A549 (cell line): ENCODE measurements around the gene ABHD13. TPM values are rescaled to one million over a fixed set of nuclear protein-coding genes. Genes with fewer than 3 reads are reported as not detected.

ENCODE experiments used
- ATAC-seq, 2 experiments: fragments of 200-7000 bp in 1 of 2; fragments of >200 bp in 1 of 2; cut with Nextera tagmentation in 1 of 2; cut with Tn5 transposase in 1 of 2; 3 replicates each; pipeline versions ENCODE4 v1.8.0 to v1.9.1; 2018 to 2020; ENCODE audit warnings: mild to moderate bottlenecking in 1 of 2, moderate library complexity in 1 of 2
- CTCF ChIA-PET: fragments of 300-600 bp; sonication (Branson Sonifier 250); formaldehyde crosslinking; extraction: SDS; loops from one replicate; lab custom pipeline; 2021; ENCODE audit warnings: antibody characterized with exemption, inconsistent platforms; lab: Yijun Ruan, JAX
- POLR2A ChIA-PET: fragments of 350-600 bp; formaldehyde crosslinking; extraction: SDS; loops from one replicate; lab custom pipeline; 2021; ENCODE audit warnings: antibody characterized with exemption, inconsistent platforms; lab: Yijun Ruan, JAX
- DNase-seq, 2 experiments: peaks; one replicate each; pipeline versions ENCODE4 v3.0.0 to v3.0.0-alpha.2; 2011 to 2016; ENCODE audit warnings: low read depth in 1 of 2, low spot score in 1 of 2
- FAIRE-seq: peaks from 2 replicates; lab custom pipeline; 2011; peaks lifted over from hg19 to GRCh38; lab: Jason Lieb, UNC
- H3K27ac ChIP-seq, 2 experiments: fragments of >200 bp; sonication (Bioruptor Twin); formaldehyde crosslinking; 3 replicates each; pipeline ENCODE4 v1.5.1; 2016 to 2017
- H3K4me1 ChIP-seq: fragments of >200 bp; sonication (Bioruptor Twin); formaldehyde crosslinking; 3 replicates; pipeline ENCODE4 v1.6.1; 2016
- H3K4me2 ChIP-seq: fragments of >200 bp; sonication (Bioruptor Twin); formaldehyde crosslinking; 3 replicates; pipeline ENCODE4 v1.6.1; 2016
- H3K4me3 ChIP-seq: fragments of >200 bp; sonication (Bioruptor Twin); formaldehyde crosslinking; 3 replicates; pipeline ENCODE4 v1.5.1; 2016
- H3K9me3 ChIP-seq: fragments of >200 bp; sonication (Bioruptor Twin); formaldehyde crosslinking; 3 replicates; pipeline ENCODE4 v1.6.1; 2016
- CEBPB ChIP-seq, 2 experiments: fragments of >200 bp in 1 of 2; sonication (Bioruptor Twin) in 1 of 2; formaldehyde crosslinking in 1 of 2; IDR thresholded peaks; 2 replicates each; pipeline ENCODE4 v1.6.1; 2012 to 2016
- EHF ChIP-seq: fragments of 250-450 bp; sonication (Bioruptor Pico); IDR thresholded peaks from 2 replicates; pipeline ENCODE4 v1.5.0; 2020; ENCODE audit warnings: mild to moderate bottlenecking
- JUNB ChIP-seq: fragments of >200 bp; sonication (Bioruptor Twin); formaldehyde crosslinking; IDR thresholded peaks from 2 replicates; pipeline ENCODE4 v1.6.1; 2016
- MAFK ChIP-seq: fragments of 450-650 bp; IDR thresholded peaks from 2 replicates; pipeline ENCODE4 v1.6.1; 2014; ENCODE audit not compliant: partially characterized antibody
- PHF8 ChIP-seq: fragments of 200-600 bp; sonication (generic); IDR thresholded peaks from 2 replicates; pipeline ENCODE4 v1.6.1; 2016; ENCODE audit warnings: low read depth, mild to moderate bottlenecking, antibody characterized with exemption, moderate library complexity, borderline replicate concordance
- POLR2AphosphoS2 ChIP-seq: conservative IDR thresholded peaks from 2 replicates; pipeline ENCODE4 v1.6.1; 2012; ENCODE audit warnings: low read length, improper control_type of control experiment, inconsistent platforms
- RAD21 ChIP-seq, 2 experiments: fragments of >200 bp in 1 of 2; sonication (Bioruptor Twin) in 1 of 2; formaldehyde crosslinking in 1 of 2; IDR thresholded peaks in 1 of 2; conservative IDR thresholded peaks in 1 of 2; 2 replicates in 1 of 2; 3 replicates in 1 of 2; pipeline ENCODE4 v1.6.1; 2012 to 2018; ENCODE audit warnings: inconsistent platforms in 1 of 2
- SMC3 ChIP-seq: fragments of >200 bp; sonication (Bioruptor Twin); formaldehyde crosslinking; IDR thresholded peaks from 3 replicates; pipeline ENCODE4 v1.6.1; 2018; ENCODE audit warnings: inconsistent platforms
- SREBF2 ChIP-seq: fragments of 450-650 bp; IDR thresholded peaks from 2 replicates; pipeline ENCODE4 v1.6.1; 2014; ENCODE audit warnings: mild to moderate bottlenecking, moderate library complexity
- WGBS: methylation state at CpG from one replicate; pipeline ENCODE4 v1.1.6; 2017; ENCODE audit errors: missing lambda C conversion rate; 5-methylcytosine and 5-hydroxymethylcytosine counted together
- polyA plus RNA-seq, 4 experiments: library from polyadenylated mRNA; depleted of rRNA in 3 of 4; stranded (reverse); fragments of >200 nt; fragmentation: RNase III in 1 of 4; extraction: RNeasy Plus Mini Kit Qiagen cat#74134 plus additional on column Dnase treatment in 1 of 4; gene quantifications; 2 replicates in 3 of 4; 3 replicates in 1 of 4; pipeline ENCODE4 v1.2.3, GENCODE V29; 2011 to 2017
- TF ChIP-seq, protein P1 (sequence below): fragments of >200 bp; sonication (Bioruptor Twin); formaldehyde crosslinking; IDR thresholded peaks from 3 replicates; pipeline ENCODE4 v1.5.1; 2016
- TF ChIP-seq, protein P2 (sequence below): fragments of 200-600 bp; sonication (generic); IDR thresholded peaks from 2 replicates; pipeline ENCODE4 v1.6.1; 2016; ENCODE audit warnings: antibody characterized with exemption, mild to moderate bottlenecking, moderate library complexity

Gene ABHD13
- polyA plus RNA-seq, 2 of the 4 experiments (the other 2 are of a cell fraction) = 5.7 to 9.7 TPM

DNA sequence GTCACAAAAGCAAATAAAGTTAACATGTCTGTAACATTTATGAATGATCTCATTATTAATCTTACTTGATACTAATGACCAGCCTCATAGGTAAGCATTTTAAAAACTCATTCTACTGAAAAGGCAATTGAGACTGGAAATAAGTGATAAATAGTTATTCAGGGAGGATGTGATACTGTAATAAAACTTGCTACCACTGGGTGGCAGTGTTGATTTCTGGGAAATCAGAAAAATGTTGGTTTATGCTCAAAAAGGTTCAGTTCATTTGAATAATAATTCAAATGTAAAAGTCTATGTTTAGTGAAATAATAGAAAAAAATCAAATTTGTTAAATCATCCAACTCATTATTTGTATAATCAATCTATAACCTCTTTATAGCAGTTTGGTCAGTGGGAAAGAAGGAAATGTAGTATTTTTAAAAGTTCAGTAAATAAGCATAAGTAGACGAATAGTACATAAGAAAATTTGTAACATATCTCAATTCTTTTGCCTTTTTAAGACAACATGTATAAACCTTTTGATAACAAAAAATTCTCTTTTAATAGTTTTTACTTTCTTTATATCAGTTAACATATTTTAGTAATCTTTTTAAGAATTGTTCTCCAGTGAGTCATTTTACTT lies 9.6 kb downstream of the ABHD13 start:
- H3K4me1 ChIP-seq = peaks cover 12% of the 10 kb centered on the region; the same call in 2 of the 3 replicates
- ChIA-PET POLR2A (no interaction called here), CTCF (no interaction called here)
- peak in 1 of 2 experiments; percentile 30 for DNase-seq
- WGBS = 90% methylated on average over 1 of the region's 1 CpG
- FAIRE-seq = no peak
- H3K27ac ChIP-seq = no peak overlapping the region
- TF ChIP-seq, protein P1, sequence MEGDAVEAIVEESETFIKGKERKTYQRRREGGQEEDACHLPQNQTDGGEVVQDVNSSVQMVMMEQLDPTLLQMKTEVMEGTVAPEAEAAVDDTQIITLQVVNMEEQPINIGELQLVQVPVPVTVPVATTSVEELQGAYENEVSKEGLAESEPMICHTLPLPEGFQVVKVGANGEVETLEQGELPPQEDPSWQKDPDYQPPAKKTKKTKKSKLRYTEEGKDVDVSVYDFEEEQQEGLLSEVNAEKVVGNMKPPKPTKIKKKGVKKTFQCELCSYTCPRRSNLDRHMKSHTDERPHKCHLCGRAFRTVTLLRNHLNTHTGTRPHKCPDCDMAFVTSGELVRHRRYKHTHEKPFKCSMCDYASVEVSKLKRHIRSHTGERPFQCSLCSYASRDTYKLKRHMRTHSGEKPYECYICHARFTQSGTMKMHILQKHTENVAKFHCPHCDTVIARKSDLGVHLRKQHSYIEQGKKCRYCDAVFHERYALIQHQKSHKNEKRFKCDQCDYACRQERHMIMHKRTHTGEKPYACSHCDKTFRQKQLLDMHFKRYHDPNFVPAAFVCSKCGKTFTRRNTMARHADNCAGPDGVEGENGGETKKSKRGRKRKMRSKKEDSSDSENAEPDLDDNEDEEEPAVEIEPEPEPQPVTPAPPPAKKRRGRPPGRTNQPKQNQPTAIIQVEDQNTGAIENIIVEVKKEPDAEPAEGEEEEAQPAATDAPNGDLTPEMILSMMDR = peak; percentile 61
- TF ChIP-seq RAD21 (conservative IDR thresholded peaks at IDR 0.05 in 1 of 2, IDR thresholded peaks at IDR 0.05 in 1 of 2) = peak; percentile 44 to 54
- peak; percentile 35; the same call in 2 of the 3 replicates for TF ChIP-seq SMC3
- no peak for TF ChIP-seq EHF (CRISPR knock-in tag)
- no peaks in the 10 kb centered on the region for H3K9me3 ChIP-seq
- H3K4me2 ChIP-seq = no peak overlapping the region
- H3K4me3 ChIP-seq = no peak overlapping the region
- no peak for ATAC-seq

DNA sequence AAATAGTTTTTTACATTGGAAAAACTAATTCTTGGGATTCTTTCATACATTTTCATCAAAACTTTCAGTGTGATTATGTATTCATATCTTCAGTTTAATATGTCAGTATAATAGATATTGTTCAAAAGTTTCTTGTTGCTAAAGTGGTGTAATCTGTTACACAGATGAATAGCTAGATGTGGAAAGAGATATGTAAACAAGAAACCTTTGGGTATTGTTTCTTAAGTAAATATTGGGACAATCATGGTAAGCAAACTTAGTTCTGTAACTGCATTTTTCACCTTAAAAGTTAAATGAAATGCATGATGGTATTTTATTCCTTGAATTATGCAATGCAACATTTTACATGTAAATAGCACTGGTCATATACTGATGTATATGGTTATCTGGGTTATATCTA lies 12.2 kb downstream of the ABHD13 start:
- ChIA-PET CTCF (no interaction called here), POLR2A (no interaction called here)
- Histone ChIP-seq H3K4me1 (peaks cover 12% of the 10 kb centered on the region; the same call in 2 of the 3 replicates), H3K4me2 (peak overlapping the region; percentile 2; the same call in 1 of the 3 replicates), H3K9me3 (no peaks in the 10 kb centered on the region), H3K27ac (no peak overlapping the region), H3K4me3 (no peak overlapping the region)
- TF ChIP-seq PHF8 (no peak), CEBPB (IDR thresholded peaks at IDR 0.05) (peak; percentile 46 to 51)
- DNase-seq (no peak), FAIRE-seq (no peak), ATAC-seq (no peak)

DNA sequence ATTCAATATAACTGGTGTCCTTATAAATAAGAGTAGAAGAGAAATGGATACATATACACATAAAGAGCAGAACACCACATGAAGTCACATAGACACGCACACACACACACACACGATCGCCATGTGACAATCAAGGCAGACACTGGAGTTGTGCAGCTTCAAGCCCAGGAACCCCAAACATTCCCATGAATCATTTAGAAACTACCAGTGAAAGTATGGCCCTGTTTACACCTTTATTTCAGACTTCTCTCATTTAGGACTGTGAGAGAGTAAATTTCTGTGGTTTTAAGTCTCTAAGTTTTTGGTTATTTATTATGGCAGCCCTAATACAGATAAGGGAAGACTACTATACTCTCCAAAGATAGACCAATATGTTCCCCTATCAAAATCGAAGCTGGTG lies 31.0 kb downstream of the ABHD13 start:
- DNase-seq = no peak
- H3K9me3 ChIP-seq = no peaks in the 10 kb centered on the region; the same call in 2 of the 3 replicates
- H3K4me1 ChIP-seq = no peaks in the 10 kb centered on the region
- no peak overlapping the region for H3K4me2 ChIP-seq
- WGBS = 67% methylated on average over 4 of the region's 4 CpGs
- ATAC-seq = no peak
- FAIRE-seq = no peak
- no peak overlapping the region for H3K27ac ChIP-seq
- TF ChIP-seq, protein P1 = no peak
- TF ChIP-seq SREBF2 (no peak), POLR2AphosphoS2 (no peak), JUNB (no peak), MAFK (no peak)
- TF ChIP-seq, protein P2, sequence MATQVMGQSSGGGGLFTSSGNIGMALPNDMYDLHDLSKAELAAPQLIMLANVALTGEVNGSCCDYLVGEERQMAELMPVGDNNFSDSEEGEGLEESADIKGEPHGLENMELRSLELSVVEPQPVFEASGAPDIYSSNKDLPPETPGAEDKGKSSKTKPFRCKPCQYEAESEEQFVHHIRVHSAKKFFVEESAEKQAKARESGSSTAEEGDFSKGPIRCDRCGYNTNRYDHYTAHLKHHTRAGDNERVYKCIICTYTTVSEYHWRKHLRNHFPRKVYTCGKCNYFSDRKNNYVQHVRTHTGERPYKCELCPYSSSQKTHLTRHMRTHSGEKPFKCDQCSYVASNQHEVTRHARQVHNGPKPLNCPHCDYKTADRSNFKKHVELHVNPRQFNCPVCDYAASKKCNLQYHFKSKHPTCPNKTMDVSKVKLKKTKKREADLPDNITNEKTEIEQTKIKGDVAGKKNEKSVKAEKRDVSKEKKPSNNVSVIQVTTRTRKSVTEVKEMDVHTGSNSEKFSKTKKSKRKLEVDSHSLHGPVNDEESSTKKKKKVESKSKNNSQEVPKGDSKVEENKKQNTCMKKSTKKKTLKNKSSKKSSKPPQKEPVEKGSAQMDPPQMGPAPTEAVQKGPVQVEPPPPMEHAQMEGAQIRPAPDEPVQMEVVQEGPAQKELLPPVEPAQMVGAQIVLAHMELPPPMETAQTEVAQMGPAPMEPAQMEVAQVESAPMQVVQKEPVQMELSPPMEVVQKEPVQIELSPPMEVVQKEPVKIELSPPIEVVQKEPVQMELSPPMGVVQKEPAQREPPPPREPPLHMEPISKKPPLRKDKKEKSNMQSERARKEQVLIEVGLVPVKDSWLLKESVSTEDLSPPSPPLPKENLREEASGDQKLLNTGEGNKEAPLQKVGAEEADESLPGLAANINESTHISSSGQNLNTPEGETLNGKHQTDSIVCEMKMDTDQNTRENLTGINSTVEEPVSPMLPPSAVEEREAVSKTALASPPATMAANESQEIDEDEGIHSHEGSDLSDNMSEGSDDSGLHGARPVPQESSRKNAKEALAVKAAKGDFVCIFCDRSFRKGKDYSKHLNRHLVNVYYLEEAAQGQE = no peak
- TF ChIP-seq, all 56 proteins: peak for 0
- ChIA-PET POLR2A (no interaction called here), CTCF (no interaction called here)
- no peak overlapping the region for H3K4me3 ChIP-seq
